Amniotic stem cell (primary cell): ENCODE measurements around the gene CUL4A.
"Not testable (repeated sequence)": the region's sequence is repeated elsewhere in the genome, so short reads cannot be mapped to it uniquely, and the experiment has no call there.

Experiments used
- DNase-seq: peaks from one replicate; lab custom pipeline; 2025; lab: John Stamatoyannopoulos, UW

Gene CUL4A

DNA sequence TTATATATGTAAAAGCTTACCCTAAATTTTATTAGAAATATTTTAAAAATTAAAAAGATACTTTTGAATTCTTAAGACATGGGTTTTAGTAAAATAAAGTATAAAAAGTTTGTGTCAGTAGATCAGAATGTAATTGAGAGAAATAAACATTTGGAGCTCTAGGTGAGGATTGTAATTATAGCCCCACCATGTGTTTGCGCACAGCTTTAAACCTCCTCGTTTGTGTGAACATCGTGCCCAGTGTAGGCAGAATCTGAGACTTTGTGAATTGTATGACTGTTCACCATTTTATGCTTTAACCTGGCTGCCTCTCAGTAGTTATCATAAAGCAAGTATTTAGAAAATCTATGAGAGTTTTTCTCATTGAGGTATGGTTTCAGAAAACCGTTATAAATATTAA, 29.1 kb downstream of the CUL4A start:
- DNase-seq: no peak

DNA sequence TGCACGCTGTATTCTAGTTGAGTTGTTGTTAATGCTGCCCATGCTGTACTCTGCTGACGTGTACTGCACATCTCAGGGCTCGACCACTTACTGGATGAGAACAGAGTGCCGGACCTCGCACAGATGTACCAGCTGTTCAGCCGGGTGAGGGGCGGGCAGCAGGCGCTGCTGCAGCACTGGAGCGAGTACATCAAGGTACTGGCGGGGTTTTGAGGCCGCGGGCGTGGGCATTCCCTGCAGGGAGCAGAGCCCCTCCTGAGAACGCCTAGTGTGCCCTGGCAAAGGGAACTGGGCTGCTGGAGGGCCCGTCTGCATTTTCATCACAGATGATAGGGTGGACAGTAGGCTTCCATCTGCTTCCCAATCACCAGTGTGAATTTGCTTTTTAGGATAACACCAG, 29.9 kb downstream of the CUL4A start:
- no peak for DNase-seq

DNA sequence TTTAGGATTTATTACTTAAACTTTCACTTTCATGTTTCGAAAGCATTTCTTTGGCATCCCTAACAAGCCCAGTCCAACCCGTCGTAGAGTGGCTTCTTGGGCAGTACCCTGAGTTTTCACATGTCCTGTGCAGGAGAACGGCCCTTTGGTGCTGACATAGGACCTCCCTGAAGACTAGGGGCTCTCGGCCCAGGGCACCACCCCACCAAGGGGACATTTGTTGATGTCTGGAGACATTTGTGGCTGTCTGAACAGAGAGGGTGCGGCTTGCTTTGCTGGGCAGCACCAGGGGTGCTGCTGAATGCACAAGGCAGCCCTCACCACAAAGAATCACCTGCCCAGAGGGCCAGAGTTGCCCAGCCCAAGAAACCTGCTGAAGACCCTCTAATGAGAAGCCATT, 30.6 kb downstream of the CUL4A start:
- DNase-seq: no peak

DNA sequence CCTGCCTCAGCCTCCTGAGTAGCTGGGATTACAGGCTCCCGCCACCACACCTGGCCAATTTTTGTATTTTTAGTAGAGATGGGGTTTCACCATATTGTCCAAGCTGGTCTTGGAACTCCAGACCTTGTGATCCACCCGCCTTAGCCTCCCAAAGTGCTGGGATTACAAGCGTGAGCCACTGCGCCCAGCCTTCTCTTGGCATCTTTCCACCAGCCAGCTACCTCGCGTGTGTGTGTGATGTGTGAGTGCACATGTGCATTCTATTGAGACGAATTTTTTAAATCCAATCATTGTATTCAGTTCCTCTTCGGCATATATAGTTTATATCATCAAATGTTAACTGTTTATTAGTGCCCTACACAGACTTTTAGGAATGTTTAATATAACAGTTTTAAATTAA, 32.2 kb downstream of the CUL4A start:
- not testable (repeated sequence) for DNase-seq

DNA sequence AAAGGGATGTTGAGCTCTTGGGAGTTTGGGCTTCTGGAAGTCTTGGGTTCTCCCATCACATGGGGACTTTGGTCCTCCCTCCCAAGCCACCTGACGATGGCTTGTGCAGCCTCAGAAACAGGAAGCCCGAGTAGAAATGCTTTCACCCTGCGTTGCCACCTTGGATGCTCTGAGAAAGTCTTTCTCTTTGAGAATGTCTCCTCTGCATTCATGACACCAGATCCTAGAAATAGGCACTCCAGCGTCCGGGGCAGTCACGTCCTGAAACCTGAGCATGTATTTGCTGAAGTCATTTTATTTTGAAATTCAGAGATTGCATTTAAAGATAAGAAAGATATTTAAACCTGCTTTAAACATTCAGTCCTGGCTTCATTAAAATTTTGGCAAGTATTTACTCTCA, 34.4 kb downstream of the CUL4A start:
- DNase-seq: no peak

DNA sequence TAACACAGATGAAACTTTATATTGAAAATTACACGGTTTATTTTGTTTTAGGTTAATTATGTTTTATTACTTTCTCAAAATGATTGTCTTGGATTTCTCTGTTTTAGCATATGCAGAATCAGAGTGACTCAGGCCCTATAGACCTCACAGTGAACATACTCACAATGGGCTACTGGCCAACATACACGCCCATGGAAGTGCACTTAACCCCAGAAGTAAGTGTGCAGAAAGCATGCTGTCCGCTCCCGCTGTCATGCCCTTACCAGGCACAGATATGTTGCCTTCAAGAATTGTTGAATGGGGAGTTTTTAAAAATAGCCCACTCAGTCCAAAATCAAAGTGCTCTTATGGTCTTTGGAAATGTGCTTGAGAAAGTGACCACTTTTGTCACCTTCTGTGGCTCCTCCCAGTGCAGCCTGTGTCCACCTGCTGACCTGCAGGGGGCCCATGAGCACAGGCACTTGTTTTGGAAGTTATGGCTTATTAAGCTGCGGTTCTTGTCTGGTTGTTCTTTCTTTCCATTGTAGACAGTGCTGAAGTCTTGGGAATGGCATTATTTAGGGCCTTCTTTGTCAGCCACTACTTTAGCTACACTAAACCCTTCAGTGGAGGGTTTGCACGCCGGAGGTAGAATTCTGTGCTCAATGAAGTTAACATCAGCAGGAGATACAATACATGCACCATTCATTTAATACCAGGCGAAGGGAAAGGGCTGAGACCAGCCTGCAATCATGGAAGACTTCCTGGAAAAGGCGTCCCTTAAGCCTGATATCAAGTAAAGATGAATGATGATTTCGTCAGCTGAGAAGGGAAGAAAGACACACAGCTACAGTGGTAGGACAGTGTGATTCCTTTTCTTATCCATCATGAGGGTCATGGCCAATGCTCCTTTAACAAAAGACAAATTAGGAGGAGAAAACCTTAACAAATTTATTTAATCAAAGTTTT, 36.7 kb downstream of the CUL4A start:
- no peak for DNase-seq

DNA sequence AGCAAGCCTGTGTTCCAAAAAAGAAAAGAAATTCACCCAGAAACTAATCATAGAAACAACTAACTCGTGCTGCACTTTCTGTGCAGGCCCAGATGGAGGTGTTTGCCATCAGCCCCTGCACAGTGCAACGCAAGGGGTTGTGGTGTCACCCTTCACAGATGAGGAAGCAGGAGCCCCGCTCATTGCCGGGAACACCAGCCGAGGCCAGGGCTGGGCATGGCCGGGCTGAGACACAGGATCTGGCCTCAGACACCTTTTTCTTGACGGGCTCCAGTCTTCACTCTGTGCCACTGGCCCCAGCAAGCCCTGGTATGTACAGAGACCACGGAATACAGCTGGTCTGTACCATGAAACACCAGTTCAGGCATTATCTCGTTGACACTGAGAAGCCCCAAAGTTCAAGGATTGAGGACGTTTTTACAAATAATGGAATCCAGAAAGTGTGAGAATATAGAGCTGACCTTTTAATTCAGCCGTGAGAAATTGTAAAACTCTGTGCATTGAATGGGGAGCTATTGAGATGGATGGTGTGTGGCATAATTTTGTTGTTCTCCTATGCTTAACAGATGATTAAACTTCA, 43.2 kb downstream of the CUL4A start:
- DNase-seq: no peak

DNA sequence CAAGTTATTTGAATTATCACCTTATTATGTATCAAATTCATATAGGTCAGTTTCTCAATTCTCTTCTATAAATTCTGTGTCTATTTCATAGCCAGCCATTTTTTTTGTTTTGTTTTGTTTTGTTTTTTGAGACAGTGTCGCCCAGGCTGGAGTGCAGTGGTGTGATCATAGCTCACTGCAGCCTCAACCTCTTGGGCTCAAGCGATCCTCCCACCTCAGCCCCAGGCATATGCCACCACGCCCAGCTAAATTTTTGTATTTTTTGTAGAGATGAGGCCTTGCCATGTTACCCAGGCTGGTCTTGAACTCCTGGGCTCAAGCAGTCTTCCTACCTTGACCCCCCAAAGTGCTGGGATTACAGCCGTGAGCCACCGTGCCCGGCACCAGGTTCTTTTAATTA, 48.5 kb downstream of the CUL4A start:
- not testable (repeated sequence) for DNase-seq

DNA sequence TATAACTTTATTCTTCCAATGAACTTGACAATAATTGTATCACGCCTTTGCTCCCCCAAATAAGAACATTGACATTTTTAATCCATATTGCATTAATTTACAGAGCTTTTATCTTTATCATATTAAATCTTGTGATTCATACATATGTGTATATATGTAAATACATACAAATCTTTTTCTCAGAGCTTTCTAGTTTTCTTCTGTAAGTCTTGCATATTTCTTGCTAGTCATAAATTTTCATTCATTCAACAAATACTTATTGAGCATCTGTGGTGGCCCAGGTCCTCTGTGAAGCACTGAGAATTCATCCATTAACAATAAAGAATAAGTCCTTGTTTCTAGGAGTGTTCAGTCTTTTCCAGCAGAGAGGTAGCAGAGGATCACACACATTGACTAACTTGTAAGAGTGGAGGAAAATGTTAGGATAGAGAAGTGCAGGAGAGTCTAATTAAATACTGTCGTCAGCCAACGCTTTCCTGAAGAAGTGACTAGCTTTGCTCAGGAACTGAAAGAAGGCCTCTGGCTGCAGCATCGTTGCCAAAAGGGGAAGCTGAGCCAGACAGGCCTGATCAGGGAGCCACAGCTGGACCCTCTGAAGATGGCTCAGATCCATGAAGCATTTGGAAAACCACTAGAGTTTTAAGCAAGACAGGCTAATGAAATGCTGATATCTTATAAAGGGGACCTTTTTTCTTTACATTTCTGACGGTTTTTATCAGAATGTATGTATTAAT, 49.1 kb downstream of the CUL4A start:
- no peak for DNase-seq

DNA sequence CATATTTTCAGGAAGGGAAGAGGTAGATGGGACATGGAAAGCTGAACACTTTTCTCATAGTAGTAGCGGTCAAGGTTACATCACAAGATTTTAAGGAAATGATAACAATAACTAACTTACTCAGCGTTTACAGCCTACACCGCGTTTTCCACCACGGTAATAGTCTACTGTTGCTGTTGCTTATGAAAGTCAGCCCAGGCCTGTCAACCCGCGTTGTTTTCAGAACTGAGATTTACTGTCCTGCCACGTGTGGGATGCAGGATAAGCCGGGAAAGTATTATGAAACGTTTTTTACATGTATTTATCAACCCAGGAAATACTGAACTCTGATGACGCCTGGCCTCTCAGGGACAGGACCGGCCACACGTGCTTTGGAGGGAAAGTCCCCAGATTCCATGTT, 51.6 kb downstream of the CUL4A start:
- DNase-seq: no peak

DNA sequence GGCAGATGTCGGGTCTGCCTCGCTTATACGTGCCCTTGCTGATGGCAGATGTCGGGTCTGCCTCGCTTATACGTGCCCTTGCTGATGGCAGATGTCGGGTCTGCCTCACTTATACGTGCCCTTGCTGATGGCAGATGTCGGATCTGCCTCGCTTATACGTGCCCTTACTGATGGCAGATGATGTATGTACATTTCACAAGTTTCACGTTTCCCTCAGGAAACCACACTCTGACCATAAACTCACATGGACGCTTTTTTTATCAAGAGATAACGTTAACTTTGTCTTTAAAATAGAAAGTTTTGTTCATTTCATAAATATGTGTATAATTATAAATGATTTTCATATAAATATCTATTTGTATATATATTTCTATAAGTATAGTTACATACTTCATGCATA, 53.6 kb downstream of the CUL4A start:
- not testable (repeated sequence) for DNase-seq

DNA sequence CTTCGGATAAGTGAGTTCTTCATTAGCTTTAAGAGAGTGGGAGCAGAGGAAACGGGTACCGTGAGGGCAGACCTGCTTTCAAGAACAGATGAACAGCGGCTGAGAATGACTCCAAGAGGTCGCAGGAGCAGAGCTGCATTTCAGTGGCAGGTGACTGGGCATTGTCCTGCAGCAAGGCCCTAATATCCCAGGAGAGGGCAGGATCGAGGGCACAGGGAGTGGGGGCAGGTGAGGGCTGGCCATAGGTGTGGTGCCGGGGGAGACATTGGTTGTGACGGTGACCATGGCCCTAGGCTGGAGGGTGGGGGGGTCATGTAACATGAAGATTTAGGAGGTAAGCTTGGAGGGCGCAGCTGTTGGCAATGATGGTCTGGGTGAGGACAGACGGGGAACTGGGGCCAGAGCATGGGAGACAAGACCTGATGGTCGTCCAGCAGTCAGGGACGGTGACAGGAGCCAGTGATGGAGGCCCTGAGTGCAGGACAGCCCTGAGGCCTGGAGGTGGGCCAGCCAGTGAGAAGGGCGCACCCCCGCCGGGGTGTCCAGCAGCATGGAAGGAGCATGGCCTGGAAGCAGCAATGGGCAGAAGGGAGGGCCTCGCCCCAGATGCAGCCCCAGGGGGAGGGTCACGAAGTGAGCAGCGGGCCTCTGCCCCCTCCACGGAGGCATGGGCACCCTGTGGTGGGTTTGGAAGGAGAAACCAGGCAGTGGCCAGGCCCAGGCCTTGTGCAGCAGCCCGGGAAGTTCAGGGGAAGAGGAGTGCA, 58.4 kb downstream of the CUL4A start:
- DNase-seq: no peak

DNA sequence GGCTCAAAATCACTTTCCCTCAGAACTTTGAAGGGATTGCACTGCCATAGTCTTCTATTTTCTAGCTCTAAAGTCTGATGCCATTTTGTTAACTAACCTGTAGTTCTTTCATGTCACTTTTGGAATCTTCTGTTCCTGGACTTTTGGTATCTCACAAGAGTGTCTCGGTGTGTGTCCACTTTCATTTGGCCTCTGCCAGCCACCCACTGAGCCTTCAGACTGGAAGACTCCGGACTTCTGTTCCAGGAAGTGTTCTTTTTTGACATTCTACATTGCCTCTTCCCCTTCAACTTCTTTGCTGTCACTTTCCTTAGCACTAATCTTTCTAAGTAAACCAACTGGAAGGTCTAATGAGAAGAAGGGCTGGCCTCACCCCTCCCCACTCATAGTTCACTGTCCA, 62.6 kb downstream of the CUL4A start:
- no peak for DNase-seq

DNA sequence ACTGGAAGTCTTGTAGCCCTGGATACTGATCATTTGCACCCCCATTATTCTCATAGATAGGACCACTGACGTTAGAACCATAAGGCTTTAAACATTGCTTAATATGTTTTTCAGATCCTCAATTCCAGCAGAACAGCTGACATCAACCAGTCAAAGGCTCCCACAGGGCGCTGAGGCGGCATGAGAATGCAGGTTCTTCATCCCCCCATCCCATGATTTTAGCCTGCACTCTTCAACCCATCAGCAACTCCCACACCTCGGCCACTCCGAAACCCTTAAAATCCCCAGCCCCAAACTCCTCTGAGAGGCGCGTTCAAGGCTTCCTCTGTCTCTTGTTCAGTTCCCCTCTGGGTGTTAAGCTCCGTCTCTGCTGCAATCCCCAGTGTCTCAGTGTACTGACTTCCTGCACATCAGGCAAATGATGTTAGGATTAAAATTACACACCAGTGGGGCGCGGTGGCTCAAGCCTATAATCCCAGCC, 63.3 kb downstream of the CUL4A start:
- no peak for DNase-seq

DNA sequence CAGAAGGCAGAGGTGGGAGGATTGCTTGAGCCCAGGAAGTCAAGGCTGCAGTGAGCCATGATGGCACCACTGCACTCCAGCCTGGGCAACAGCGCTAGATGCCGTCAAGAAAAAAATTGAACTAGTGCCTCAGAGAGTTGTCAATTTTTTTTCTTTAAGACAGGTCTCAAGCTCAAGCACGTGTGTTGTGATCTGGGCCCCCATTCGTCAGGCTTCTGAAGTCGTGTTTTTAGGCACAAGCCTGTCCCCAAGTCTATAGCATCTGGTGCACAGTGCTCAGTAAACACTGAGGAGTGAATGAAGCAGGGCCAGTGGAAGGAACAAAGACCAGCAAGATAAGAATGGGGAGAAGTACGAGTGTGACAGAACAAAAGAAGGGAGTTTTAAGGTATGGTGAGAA, 63.9 kb downstream of the CUL4A start:
- DNase-seq: no peak

DNA sequence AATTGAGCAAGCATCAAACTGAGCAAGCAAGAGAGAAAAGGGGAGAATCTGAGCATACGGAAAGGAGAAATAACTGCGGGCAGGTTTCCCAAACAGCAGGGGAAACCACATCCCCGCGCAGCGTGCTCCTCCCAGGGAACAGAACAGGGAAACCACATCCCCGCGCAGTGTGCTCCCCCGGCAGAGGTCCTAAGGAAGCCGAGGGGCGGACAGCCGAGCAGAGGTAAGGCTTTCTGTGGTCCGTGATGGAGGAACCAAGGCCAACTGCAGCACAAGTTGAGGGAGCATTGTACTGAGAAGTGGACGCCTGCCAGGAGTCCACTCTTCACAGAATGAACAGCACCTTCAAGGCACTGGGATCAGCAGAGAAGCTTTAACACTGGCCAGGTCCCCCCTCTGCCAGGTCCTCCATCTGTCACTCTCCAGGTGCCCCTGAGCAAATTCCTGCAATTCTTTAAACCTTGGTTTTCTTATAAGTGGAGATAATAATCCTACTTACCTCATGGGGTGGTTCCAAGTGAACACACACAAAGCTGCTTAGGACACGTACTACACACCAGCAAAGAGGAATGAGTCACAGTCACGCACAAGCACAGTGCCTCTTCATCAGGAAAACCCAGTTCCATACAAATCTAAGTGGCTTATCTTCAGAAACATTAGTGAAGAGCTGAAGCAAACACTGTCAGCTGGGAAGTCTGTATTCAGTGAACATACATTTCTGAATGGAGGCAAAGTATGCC, 64.6 kb downstream of the CUL4A start:
- no peak for DNase-seq

DNA sequence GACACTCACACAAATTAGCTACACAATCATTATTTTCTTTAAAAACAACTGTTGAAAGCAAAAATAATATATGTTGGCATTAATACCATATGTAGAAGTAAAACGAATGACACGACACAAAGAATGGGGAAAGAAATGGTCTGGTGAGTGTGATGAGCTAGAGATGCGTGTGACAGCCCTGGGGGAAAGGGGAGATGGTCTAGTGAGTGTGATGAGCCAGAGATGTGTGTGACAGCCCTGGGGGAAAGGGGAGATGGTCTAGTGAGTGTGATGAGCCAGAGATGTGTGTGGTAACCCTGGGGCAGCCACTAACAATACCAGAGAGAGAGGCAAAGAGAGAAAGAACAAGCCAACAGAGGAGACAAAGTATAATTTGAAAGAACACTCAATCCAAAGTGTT, 65.3 kb downstream of the CUL4A start:
- no peak for DNase-seq

DNA sequence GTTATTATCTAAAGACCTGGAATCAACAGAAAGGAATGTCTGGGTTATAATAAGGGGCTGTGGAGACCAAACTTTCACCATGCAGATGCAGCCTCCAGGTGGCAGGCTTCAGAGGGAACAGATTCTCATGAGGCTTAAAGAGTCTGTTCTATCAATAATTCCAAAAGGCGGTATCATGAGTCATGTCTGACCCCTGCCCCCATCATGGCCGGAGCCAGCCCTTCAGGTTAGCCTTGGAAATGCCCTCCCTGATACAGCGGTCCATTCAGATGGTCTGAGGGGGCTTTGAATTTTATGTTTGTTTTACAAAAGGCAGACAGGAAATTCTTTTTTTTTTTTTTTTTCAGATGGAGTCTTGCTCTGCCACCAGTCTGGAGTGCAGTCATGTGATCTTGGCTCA, 66.0 kb downstream of the CUL4A start:
- DNase-seq: no peak

DNA sequence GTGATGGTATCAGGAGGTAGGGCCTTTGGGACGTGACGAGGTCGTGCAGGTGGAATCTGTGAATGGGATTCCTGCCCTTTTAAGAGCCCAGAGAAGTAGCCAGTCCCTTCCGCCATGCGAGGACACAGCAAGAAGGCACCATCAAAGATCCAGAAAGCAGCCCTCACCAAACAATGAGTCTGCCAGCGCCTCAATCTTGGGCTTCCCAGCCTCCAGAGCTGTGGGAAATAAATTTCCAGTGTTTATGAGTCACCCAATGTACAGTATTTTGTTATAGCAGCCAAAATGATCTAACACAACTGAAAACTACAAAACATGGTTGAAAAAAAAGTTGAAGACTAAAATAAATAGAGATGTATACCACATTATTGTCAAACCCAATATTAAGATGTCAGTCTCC, 70.7 kb downstream of the CUL4A start:
- DNase-seq: no peak

DNA sequence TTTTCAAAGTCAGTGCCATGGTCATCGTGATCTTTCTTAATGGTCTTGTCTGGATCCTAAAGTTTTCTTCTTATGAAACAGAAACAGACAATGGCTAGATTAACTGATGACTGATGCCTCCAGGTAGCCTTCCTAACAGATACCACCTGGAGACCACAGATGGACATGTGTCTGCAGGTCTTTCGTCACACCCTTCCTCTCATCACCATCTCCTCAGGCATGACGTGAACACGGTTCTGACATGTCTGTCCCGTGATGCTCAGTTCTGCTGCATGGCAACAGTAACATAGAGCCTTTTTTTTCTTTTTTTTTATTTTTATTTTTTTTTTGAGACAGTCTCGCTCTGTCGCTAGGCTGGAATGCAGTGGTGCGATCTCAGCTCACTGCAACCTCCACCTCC, 74.5 kb downstream of the CUL4A start:
- DNase-seq: no peak

DNA sequence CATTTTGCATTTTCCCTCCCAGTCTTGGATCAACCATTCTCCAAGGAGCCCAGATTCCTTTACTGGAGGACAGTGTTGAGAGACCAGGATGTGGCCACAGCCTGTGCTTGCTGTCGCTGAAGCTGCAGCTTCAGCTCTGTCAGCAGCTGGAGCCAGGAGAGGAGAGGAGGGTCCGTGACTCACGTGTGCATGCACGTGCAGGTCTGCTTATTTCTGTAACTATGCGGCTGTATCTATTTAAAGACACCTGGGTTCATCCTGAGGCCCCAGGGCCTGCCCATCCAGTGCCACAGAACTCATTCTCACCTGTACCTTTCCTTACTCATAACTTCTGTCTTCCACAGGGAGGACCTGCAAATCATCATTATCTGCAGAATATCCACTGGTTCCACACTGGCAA, 79.5 kb downstream of the CUL4A start:
- no peak for DNase-seq
